Gastroesophageal sphincter (tissue), 3 donors: Measurements from ENCODE around the gene FBXW2.

Experiments used
- CTCF ChIP-seq, 4 experiments: fragments of 200-600 bp in 2 of 4; fragments of 450-650 bp in 2 of 4; sonication (generic) in 1 of 4; IDR thresholded peaks; one replicate each; pipeline ENCODE4 v1.5.1; 2017 to 2019; ENCODE audit warnings: antibody characterized with exemption in 4 of 4, mild to moderate bottlenecking in 2 of 4, moderate library complexity in 2 of 4
- EP300 ChIP-seq: sonication (generic); formaldehyde crosslinking; IDR thresholded peaks from one replicate; pipeline ENCODE4 v1.6.1; 2017; ENCODE audit warnings: antibody characterized with exemption, mild to moderate bottlenecking
- POLR2A ChIP-seq, 2 donors: fragments of 450-650 bp; IDR thresholded peaks; one replicate each; pipeline ENCODE4 v1.6.1; 2017; ENCODE audit warnings: antibody characterized with exemption in 2 of 2, mild to moderate bottlenecking in 2 of 2, moderate library complexity in 1 of 2
- POLR2AphosphoS5 ChIP-seq: sonication (generic); formaldehyde crosslinking; IDR thresholded peaks from one replicate; pipeline ENCODE4 v1.6.1; 2017; ENCODE audit warnings: antibody characterized with exemption

DNA sequence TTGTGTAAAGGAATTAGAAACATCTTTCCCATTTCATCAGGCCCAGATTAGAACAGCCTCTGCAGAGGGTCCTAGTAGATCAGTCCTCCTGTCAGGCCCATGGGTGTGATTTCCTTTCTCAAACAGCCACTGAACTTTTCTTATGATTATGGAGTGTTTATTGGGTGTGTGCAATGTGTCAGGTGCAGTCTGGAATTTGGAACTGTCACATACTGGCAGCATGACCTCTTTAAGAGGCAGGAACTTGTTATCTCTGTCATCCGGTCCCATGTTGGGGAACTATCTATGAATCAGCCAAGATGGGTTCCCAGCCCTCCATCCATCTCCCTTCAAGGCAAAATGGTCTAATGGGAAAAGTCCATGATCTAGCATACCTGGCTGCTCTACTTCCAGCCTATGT is 67.3 kb downstream of the FBXW2 start:
- no peak for TF ChIP-seq EP300
- no peak for TF ChIP-seq CTCF (IDR thresholded peaks at IDR 0.05)
- no peak for TF ChIP-seq POLR2A (IDR thresholded peaks at IDR 0.05)
- no peak for TF ChIP-seq POLR2AphosphoS5
